Measurements from ENCODE around the gene CCDC80. TPM values are rescaled to one million over a fixed set of nuclear protein-coding genes. Genes with fewer than 3 reads are reported as not detected.

The CCDC80 gene
- polyA plus RNA-seq, 3 donors = 0.05 TPM; not detected in 2

DNA sequence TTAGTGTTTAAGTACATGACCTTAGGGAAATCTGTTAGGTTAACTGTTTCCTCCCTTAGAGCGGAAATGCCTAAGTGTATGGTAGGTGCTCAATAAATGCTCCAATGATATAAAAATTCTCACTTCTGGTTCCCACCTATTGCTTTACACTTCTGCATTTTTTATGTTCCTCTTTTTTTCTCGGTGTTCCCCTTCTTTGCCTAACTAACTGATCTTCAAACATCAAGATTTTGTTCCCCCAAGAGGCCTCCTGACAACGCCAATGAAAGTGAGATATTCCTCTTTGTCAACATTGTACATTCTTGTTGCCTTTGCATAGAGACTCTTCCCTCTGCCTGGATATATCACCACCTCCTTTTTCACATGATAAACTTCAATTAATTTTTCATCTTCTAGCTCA, 61.7 kb downstream of the CCDC80 start:
- Histone ChIP-seq H3K9ac (ENCODE audit: insufficient read depth, low read length, poor library complexity, severe bottlenecking) (no peak overlapping the region), H2AFZ (ENCODE audit: insufficient read depth, low read depth, low read length, poor library complexity, severe bottlenecking) (no peak overlapping the region), H3K4me2 (replicated peaks; ENCODE audit: extremely low read depth, low read length, poor library complexity, severe bottlenecking) (peak overlapping the region; percentile 10), H4K20me1 (ENCODE audit: insufficient read depth, low read length) (no peaks in the 10 kb centered on the region), H3K9me3 (replicated peaks in 1 of 2; ENCODE audit: control insufficient read depth in 1 of 2, insufficient read depth in 1 of 2, low read length in 2 of 2) (no peaks in the 10 kb centered on the region), H3K79me2 (ENCODE audit: insufficient read depth, low read length) (no peaks in the 10 kb centered on the region), H3K36me3 (replicated peaks in 1 of 2; ENCODE audit: control insufficient read depth in 1 of 2, insufficient read depth in 2 of 2, low read length in 2 of 2) (peaks cover 45 to 60% of the 10 kb centered on the region in 2 donors), H3K4me3 (replicated peaks in 1 of 3; ENCODE audit: low read depth in 2 of 3, low read length in 3 of 3) (peak overlapping the region in 1 of 3 experiments; percentile 4), H3K4me1 (ENCODE audit: control insufficient read depth in 1 of 2, insufficient read depth in 2 of 2, low read length in 2 of 2) (peaks cover 16 to 17% of the 10 kb centered on the region in 2 donors), H3K27ac (ENCODE audit: low read depth in 1 of 2, low read length in 2 of 2) (peak overlapping the region; percentile 19 to 77), H3K27me3 (ENCODE audit: control insufficient read depth in 2 of 2, insufficient read depth in 2 of 2, low read length in 2 of 2) (no peaks in the 10 kb centered on the region)
- peak; percentile 63 to 77 (median 70) for DNase-seq
- Mint-ChIP-seq H3K36me3 (peaks cover 42 to 51% of the 10 kb centered on the region in 2 donors), H3K4me1 (peaks cover 17% of the 10 kb centered on the region), H3K27ac (peak overlapping the region; percentile 83 to 92 (median 91)), H3K27me3 (ENCODE audit: low read depth in 3 of 3) (no peaks in the 10 kb centered on the region), H3K9me3 (no peaks in the 10 kb centered on the region), H3K4me3 (peak overlapping the region in 1 of 2 donors; percentile 6)
- intact Hi-C loops (cut with micrococcal nuclease) = no loop called here
- WGBS (ENCODE audit: insufficient coverage) = no CpG with 5 or more reads among the region's 3 CpGs
- TF ChIP-seq, protein P1, sequence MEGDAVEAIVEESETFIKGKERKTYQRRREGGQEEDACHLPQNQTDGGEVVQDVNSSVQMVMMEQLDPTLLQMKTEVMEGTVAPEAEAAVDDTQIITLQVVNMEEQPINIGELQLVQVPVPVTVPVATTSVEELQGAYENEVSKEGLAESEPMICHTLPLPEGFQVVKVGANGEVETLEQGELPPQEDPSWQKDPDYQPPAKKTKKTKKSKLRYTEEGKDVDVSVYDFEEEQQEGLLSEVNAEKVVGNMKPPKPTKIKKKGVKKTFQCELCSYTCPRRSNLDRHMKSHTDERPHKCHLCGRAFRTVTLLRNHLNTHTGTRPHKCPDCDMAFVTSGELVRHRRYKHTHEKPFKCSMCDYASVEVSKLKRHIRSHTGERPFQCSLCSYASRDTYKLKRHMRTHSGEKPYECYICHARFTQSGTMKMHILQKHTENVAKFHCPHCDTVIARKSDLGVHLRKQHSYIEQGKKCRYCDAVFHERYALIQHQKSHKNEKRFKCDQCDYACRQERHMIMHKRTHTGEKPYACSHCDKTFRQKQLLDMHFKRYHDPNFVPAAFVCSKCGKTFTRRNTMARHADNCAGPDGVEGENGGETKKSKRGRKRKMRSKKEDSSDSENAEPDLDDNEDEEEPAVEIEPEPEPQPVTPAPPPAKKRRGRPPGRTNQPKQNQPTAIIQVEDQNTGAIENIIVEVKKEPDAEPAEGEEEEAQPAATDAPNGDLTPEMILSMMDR (IDR thresholded peaks at IDR 0.05) = no peak

DNA sequence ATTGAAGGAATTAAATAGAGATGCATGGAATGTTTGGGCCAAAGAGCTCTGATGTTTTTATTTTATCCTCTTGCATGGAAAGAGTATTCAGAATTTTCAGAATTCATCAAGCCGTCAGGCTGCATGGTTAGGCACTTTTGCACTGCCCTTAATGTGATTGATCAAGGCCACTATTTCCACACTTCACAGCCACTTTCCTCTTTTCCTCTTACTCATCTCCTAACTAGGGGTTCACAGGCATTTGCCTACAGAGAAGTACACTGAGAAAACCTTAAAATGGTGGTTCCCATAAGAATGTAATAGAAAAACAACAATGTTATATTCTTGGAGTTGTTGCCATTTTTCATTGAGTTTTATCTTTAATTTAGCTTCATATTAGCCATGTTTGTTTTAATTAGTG, 68.2 kb downstream of the CCDC80 start:
- Histone ChIP-seq H3K36me3 (replicated peaks in 1 of 2; ENCODE audit: control insufficient read depth in 1 of 2, insufficient read depth in 2 of 2, low read length in 2 of 2) (peaks cover 36 to 62% of the 10 kb centered on the region in 2 donors), H3K79me2 (ENCODE audit: insufficient read depth, low read length) (peaks cover 13% of the 10 kb centered on the region), H3K9me3 (replicated peaks in 1 of 2; ENCODE audit: control insufficient read depth in 1 of 2, insufficient read depth in 1 of 2, low read length in 2 of 2) (no peaks in the 10 kb centered on the region), H2AFZ (ENCODE audit: insufficient read depth, low read depth, low read length, poor library complexity, severe bottlenecking) (peak overlapping the region; percentile 16), H3K9ac (ENCODE audit: insufficient read depth, low read length, poor library complexity, severe bottlenecking) (no peak overlapping the region), H3K4me2 (replicated peaks; ENCODE audit: extremely low read depth, low read length, poor library complexity, severe bottlenecking) (peak overlapping the region; percentile 22), H3K27me3 (ENCODE audit: control insufficient read depth in 2 of 2, insufficient read depth in 2 of 2, low read length in 2 of 2) (no peaks in the 10 kb centered on the region), H4K20me1 (ENCODE audit: insufficient read depth, low read length) (no peaks in the 10 kb centered on the region), H3K4me1 (ENCODE audit: control insufficient read depth in 1 of 2, insufficient read depth in 2 of 2, low read length in 2 of 2) (peaks cover 26 to 28% of the 10 kb centered on the region in 2 donors), H3K27ac (ENCODE audit: low read depth in 1 of 2, low read length in 2 of 2) (peak overlapping the region in 1 of 2 donors; percentile 72), H3K4me3 (replicated peaks in 1 of 3; ENCODE audit: low read depth in 2 of 3, low read length in 3 of 3) (no peak overlapping the region)
- H3K9me3 Mint-ChIP-seq = peaks cover 0 to 3% (median 0%) of the 10 kb centered on the region in 7 donors
- H3K27ac Mint-ChIP-seq = peak overlapping the region; percentile 73 to 90 (median 87)
- intact Hi-C loops (cut with micrococcal nuclease) = no loop called here
- H3K27me3 Mint-ChIP-seq (ENCODE audit: low read depth in 3 of 3) = no peaks in the 10 kb centered on the region
- TF ChIP-seq, protein P1 (IDR thresholded peaks at IDR 0.05) = no peak
- peaks cover 42 to 50% of the 10 kb centered on the region in 2 donors for H3K36me3 Mint-ChIP-seq
- H3K4me1 Mint-ChIP-seq = peaks cover 31% of the 10 kb centered on the region
- WGBS (ENCODE audit: insufficient coverage) = no CpG with 5 or more reads among the region's 1 CpG
- DNase-seq = peak; percentile 42 to 74 (median 56)
- H3K4me3 Mint-ChIP-seq = peak overlapping the region in 1 of 2 donors; percentile 1
